Activated CD4-positive, CD25-positive, alpha-beta regulatory T cell treated with anti-CD3 and anti-CD28 coated beads, Interleukin-2, amount 50 U/mL, for 24 hours (primary cell): ENCODE measurements around the gene NNT.
A peak's percentile ranks its signal among the peaks of the same experiment; 100 is the strongest.
"Not testable (repeated sequence)": the region's sequence is repeated elsewhere in the genome, so short reads cannot be mapped to it uniquely, and the experiment has no call there.

ENCODE experiments used
- ATAC-seq, 2 donors: fragments of 150-1000 bp; cut with Tn5 transposase; one replicate each; pipeline ENCODE4 v1.10.0; 2021; ENCODE audit warnings: mild to moderate bottlenecking in 1 of 2, moderate library complexity in 1 of 2

The NNT gene

DNA sequence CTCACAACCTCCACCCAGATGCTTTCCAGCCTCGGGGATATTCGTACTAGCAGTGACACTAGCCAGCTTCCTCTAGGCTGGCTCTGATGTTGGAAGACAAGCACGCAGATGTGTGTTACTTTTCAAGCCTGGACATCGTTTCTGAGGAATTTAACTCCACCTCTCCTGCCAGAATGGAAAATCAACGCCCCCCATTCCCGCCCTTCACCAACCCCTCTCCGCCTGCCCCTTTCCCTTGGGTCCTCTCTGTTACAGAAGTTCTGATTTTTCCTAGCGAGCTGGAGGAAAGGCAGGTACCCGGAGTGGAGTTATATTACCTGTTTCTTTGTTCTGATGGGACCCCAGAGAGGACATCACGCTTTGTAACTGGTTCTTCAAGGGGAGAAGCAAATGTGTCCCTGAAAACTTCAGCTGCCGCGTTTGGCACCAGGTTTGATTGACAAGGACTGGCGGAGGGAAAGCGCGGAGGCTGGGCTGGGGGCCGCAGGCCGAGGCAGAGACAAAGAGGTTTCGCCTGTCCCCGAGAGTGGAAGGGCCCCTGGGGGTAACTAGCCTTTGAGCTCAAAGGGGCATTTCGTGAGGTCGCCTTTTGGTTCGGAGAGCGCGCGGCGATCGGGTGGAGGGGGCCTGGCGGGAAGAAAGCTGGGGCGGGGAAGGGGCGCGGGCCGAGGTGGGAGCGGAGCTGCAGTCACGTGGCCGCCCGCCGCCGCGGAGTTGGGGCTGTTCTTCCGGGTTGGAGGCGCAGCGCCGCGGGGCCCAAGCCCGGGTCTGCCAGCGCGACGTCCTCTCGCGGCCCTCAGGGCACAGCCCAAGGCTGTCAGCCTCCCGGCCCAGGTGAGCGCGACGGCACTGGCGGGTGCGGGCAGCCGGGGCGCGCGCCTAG is at the start of gene NNT:
TSS of gene NNT (plus strand) at position 720 of the 883 bp plus-strand sequence. CDS start 6,016 bp downstream, outside the sequence.
- peak; percentile 74 to 78 for ATAC-seq

DNA sequence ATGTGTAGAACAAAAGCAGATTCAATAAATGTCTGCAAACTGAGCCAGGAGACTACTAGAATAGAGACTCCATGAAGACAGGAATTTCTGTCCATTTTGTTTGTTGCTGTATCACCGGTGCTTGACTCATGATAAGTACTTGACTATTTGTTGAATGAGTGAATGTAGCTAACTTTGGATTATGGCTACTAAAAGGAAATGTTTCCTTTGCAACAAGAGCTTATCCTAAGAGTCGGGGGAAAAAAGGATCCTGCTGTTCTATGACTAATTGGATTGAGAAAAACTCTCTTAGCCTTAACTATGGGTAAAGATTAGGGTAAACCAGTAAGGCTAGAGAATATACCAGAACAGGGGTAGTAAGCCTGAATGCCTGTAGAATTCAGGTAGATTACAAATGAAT is 49.6 kb upstream of the NNT start:
- ATAC-seq = no peak

- no peak for ATAC-seq
These were observed 48.5 kb upstream of the NNT start for GRCh38 chr5:43554497-43554896.

DNA sequence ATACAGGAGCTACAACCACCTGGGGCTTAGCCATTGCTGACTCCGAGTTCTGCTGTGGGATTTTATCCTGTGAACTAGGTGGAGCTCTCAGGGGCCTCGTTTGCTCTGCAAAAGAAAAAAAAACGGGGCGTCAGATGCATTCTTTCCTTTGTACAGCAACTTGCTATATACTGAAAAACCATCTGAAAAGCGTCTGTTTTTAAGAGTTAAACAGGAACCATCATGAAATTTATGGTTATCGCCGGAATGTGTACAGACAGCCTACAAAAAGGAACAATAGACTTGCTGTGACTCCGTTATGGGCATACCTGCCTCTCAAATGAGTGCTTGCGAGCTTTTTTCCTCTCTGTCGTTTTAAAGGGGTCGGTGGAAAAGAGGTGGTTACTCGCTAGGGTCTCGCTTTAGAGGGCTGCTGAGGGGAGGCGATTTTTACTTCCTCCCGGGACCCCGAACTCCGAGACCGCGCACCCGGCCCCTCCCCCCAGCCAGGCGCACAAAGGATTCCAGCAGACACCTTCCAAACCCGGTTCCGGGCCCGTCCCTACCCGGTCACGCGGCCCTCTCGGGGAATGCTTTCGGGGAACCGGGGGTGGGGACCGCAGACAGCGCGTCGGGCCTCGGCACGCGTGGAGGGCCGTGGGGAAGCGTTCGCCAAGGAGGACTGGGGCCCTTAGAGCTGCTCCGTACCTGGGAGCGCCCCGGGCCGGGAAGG is 46.9 kb upstream of the NNT start:
- ATAC-seq = no peak

GRCh38 chr5:43556607-43556856 is 46.4 kb upstream of the NNT start:
- ATAC-seq = peak in 1 of 2 donors; percentile 85

DNA sequence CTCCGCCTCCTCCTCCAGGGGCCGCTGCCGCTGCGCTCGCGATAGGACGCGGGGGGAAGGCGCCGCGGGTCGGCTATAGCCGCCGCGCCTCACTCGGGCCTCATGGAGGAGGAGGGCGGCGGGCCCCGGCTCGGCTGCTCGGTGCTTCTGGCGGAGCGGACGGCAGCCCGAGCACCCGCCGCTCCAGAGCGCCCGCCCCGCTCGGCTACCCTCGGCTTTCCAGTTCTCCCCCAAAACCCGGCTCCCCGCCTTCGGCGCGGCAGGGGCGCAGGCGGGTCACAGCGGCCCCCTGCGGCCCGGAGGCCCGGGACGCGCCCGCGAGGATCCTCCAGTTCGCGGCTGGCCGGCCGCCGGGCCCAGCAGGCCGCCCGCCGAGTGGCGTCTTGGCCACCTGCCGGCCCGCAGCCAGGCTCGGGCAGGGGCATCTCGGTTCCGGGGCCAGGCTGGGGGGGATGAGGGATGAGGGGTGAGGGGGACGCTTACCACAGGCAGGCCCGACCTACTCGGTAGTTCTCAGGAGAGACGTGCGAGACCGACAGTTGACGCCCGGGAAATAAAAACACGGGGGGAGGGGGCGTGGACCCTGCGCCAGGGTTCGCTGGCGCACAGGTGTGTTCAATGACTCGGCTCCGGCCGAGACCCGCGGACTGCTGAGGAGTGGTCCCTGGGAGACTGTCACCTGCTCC is 46.0 kb upstream of the NNT start, which contains the start of gene PAIP1:
TSS of gene PAIP1 (minus strand) at position 221 of the 686 bp plus-strand sequence. CDS start 231 bp downstream, outside the sequence.
- ATAC-seq = peak; percentile 77 to 88

GRCh38 chr5:43560128-43560527 is 42.9 kb upstream of the NNT start:
- ATAC-seq = no peak

DNA sequence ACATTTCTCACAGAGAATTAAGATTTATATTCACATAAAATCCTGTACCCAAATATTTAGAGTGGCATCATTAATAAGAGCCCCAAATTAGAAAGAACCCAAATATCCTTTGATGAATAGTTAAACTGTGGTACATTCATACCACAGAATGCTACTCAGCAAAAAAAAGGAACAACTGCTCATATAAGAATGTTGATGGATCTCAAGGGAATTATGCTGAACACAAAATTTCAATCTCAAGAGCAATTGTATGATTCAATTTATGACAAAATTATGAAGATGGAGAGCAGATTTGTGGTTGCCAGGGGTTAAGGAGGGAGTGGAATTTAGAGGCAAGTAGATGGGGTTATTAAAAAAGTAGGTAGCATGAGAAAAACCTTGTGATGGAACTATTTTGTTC is 41.6 kb upstream of the NNT start:
- no peak for ATAC-seq

DNA sequence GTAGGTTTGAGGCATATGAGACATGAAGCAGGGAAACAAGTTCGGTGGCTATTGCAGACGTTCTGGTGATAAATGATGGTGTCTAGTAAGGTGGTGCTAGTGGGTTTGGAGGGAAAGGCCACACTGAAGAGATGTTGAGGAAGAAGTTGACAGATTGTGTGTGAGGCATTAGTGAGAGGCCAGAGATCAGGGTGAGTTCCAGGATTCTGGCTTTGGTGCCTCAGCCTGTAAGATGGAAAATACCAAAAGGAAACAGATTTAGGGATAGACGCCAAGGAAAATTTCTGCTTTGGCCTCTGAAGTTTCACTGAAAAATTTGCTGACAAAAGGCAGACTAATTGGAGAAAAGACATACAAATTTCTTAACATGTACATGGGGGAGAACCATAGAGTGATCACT is 39.7 kb upstream of the NNT start:
- ATAC-seq = no peak

- no peak for ATAC-seq
These were observed 38.6 kb upstream of the NNT start for GRCh38 chr5:43564289-43564850.

DNA sequence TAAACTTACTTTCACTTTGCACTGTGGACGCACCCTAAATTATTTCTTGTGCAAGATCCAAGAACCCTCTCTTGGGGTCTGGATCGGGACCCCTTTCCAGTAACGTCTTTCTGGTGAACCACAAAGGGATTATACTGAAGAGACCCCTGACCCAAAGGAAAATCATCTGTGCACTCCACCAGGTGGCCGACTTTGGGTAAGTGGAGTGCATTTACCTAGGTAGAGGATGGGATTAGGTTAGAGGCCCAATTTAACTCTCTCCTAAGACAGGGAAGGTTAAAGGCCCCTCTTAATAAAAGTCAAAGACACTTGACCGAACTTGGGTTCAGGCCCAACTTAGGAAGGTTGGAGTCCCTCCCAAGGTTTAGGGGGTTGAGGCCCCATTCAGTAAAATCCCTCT is 37.9 kb upstream of the NNT start:
- no peak for ATAC-seq

DNA sequence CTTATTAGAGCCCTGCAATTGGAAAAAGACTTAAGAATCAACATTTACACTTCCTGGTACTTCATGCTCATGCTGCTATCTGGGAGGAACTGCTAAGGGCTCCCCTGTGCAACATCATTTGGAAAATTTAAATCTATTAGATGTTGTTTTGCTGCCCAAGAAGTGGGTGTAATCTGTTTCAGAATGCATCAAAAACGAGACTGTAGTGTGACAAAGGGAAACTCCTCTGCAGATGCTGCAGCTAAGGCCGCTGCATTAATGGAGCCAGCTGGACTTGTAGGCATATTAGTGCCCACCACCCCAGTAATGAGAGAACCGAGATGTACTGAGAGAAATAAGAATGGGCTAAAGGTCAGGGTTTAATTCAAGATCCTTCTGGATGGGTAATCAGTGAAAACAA is 35.0 kb upstream of the NNT start:
- ATAC-seq = no peak

GRCh38 chr5:43569236-43569746 is 33.7 kb upstream of the NNT start:
- ATAC-seq = no peak

DNA sequence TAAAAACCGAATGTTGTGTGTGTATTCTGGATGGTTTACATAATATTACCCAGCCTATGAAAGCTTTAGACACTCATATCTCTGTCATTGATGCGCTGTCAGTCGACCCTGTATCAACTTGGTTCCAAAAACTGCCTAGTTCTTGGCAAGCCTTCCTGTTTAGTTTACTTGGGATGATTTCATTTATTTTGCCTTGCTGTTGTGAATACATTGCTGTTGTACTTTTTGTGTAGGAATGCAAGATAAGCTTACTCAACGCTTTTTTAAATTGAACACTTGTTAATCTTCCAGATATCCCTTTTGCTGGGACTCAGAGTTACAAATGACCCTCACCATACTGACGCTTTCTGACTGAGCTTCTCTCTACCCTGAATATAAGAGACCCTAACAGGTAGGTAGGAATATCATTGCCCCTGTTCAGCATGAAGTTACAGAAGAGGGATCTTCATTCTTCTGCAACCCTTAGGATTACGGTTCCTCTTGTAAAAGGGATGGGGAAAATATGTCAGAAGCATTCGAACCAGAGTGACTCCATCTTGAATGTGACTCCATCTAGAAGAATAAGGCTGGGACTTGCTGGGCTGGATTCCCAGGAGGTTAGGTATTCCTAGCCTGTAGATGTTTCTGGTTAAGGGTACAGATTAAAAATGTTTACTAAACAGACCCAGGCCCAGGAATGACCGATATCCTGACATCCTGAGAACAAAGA is 32.4 kb upstream of the NNT start:
- no peak for ATAC-seq

- no peak for ATAC-seq
These were observed 31.7 kb upstream of the NNT start for GRCh38 chr5:43571237-43571636.

- ATAC-seq = no peak
These were observed 30.6 kb upstream of the NNT start for GRCh38 chr5:43572357-43572756.

DNA sequence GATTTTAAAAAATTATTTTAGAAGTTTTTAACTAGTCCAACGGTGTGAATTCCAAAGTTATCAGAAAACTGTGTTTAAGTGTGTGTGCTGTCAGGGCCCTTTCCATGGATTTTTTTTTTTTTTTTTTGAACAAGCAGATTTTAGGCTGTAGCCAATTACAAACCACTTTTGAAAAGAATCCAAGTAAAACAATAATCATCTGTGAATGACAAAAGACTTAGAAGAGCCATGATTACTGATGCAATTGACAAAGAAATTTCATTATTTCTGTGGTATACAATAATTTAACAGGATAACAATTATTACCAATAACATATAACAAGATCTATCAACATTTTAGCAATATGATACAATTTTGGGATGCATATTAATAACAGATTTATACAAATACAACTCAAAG is 29.9 kb upstream of the NNT start:
- ATAC-seq = no peak

- ATAC-seq = not testable (repeated sequence)
These were observed 22.4 kb upstream of the NNT start for GRCh38 chr5:43580402-43581210.

DNA sequence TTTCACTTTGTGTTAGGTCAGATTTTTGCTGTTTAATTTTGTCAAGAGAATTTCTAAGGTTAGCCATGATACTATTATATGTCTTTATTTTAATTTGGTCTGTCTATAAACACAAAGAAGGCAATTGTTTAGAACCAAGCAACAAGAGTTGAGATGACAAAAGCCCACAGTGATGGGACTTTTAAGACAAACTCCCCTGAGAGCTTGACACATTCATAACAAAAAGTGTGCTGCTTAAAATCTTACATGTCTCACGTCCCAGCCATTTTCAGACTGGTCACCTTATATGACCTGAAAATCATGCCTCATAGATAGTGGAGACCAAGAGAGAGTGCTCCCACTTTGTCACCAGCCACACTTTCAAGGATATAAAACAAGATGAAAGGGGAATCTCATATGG is 21.6 kb upstream of the NNT start:
- ATAC-seq = no peak

DNA sequence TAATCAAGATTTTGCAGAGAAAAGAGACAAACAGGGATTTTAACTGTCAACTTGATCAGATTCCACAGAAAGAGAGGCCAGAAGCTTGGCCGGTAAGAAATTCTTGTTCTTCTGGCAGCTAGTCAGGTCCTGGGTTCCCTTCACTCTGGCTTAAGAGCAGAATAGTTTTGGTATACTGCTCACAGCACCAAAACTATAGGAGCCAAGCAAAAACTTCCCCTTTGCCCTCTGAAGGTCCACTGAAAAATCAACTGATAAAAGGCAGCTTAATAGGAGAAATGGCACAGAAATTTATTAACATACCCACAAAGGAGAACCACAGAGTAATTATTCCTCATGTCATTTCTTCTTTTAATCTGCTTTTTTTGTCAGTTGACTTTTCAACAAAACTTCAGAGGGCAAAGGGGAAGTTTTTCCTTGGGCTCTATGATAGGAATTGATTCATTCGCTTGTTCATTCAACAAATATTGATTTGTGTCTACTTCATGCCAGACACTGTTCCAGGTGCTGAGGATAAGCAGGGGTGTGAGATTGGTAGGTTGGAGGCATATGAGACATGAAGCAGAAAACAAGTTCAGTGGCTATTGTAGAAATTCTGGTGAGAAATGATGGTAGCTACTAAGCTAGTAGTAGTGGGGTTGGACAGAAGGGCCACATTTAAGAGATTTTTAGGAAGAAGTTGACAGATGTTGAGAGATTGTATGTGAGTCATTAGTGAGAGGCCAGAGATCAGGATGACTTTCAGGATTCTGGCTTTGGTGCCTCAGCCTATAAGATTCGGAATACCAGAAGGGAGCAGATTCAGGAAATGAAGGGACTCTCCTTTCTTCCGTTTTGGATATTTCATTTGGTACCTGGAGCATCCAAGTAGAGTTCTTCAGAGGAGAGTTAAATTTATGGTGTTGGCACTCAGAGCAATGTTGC is 20.6 kb upstream of the NNT start:
- ATAC-seq = no peak
